ENCODE results near the gene TP53RK. TPM values are rescaled to one million over a fixed set of nuclear protein-coding genes. Genes with fewer than 3 reads are reported as not detected.

Gene TP53RK
- total RNA-seq, 2 experiments from 2014 or later = 18.3 to 18.8 TPM

DNA sequence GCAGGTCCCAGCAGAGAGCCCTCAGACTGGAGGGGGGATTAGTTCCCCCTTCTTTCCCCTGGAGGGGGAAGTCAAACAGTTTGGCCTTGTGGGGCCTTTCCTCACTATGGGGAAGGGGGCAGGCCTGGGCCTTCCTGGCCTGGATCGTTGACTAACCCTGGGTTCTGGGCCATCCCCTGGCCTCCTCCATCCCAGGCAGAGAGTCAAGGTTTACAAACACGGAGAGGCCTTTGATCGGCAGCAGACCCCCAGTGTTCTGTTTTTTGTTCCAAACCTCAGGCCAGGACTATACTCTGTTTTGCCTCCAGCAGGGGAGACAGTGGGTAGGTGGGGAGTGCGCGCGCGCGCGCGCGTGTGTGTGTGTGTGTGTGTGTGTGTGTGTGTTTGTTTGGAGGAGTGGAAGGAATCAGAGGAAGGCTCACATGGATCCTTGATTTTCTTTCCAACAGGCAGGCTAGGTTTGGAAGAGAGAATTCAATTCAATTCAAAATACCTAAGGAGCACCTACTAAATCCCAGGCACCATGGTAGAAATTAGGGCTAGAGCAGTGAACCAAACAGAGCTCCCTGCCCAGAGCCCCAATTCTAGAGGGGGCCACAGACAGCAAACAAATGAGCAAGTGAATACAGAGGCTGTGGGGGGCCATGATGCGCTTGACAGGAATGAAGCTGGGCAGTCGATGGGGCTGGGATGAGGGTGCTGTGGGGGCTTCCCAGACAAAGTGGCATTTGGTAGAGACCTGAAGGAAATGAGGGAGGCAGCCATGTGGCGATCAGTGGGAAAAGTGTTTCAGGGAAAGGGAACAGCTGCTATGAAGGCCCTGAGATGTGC lies 14.8 kb downstream of the TP53RK start:
- Mint-ChIP-seq H3K9me3 (peaks cover 14% of the 10 kb centered on the region), H3K27ac (no peak overlapping the region), H3K36me3 (ENCODE audit: low read depth) (no peaks in the 10 kb centered on the region), H3K27me3 (peaks cover 2% of the 10 kb centered on the region), H3K4me1 (no peaks in the 10 kb centered on the region), H3K4me3 (no peak overlapping the region)
- ChIA-PET CTCF (no interaction called here), POLR2A (no interaction called here)
- no peak for DNase-seq

- ChIA-PET POLR2A (no interaction called here), CTCF (no interaction called here)
- Mint-ChIP-seq H3K4me3 (no peak overlapping the region), H3K4me1 (no peaks in the 10 kb centered on the region), H3K27me3 (peaks cover 2% of the 10 kb centered on the region), H3K36me3 (ENCODE audit: low read depth) (no peaks in the 10 kb centered on the region), H3K27ac (no peak overlapping the region), H3K9me3 (peaks cover 20% of the 10 kb centered on the region)
- DNase-seq = no peak
These were observed 15.6 kb downstream of the TP53RK start for GRCh38 chr20:46673394-46674252.

- peaks cover 20% of the 10 kb centered on the region for H3K9me3 Mint-ChIP-seq
- H3K27ac Mint-ChIP-seq = no peak overlapping the region
- H3K4me1 Mint-ChIP-seq = no peaks in the 10 kb centered on the region
- no peak overlapping the region for H3K4me3 Mint-ChIP-seq
- peaks cover 2% of the 10 kb centered on the region for H3K27me3 Mint-ChIP-seq
- POLR2A ChIA-PET = interaction anchor here (0.5 to 0.6 kb wide), 2 partner anchors 560 to 1500 kb away, joined by 3 read pairs; no protein-coding TSS in a partner anchor
- H3K36me3 Mint-ChIP-seq (ENCODE audit: low read depth) = no peaks in the 10 kb centered on the region
- CTCF ChIA-PET = no interaction called here
- no peak for DNase-seq
These were observed 16.6 kb downstream of the TP53RK start for GRCh38 chr20:46672543-46673148.

DNA sequence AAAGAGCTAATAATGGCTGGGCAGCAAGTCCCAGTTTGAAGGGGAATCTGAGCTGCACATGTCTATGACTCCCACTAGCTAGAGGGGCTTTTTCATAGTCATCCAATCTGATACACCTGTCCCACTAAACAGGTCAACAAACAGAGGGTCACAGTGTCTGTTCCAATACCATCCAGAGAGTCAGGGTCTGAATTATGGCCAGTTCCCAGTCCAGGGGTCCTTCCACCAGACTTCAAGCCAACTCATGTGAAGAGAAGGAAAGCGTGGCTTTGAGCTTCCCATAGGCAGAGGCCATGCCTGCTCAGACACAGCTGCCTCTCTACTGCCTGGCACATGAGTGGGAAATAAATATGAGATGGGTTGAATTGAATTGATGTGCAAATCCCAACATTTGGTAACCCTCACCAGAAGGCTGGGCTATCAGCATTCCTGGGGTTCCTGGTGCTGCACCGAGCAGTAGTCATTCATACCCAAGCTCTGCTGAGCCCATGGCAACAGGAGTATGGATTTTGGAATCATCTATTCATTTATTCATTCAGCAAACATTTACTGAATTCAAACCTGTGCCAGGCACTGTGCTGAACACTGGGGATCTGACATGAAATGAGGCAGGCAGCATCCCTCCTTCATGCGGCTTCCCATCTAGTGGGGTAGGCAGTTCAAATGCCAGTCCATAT lies 17.2 kb downstream of the TP53RK start:
- no peaks in the 10 kb centered on the region for H3K4me1 Mint-ChIP-seq
- H3K27ac Mint-ChIP-seq = no peak overlapping the region
- CTCF ChIA-PET = no interaction called here
- POLR2A ChIA-PET = interaction anchor here (0.6 kb wide), 1 partner anchor 559 kb away, joined by 3 read pairs; no protein-coding TSS in a partner anchor
- peaks cover 20% of the 10 kb centered on the region for H3K9me3 Mint-ChIP-seq
- no peaks in the 10 kb centered on the region for H3K36me3 Mint-ChIP-seq (ENCODE audit: low read depth)
- DNase-seq = no peak
- H3K4me3 Mint-ChIP-seq = no peak overlapping the region
- peaks cover 2% of the 10 kb centered on the region for H3K27me3 Mint-ChIP-seq

DNA sequence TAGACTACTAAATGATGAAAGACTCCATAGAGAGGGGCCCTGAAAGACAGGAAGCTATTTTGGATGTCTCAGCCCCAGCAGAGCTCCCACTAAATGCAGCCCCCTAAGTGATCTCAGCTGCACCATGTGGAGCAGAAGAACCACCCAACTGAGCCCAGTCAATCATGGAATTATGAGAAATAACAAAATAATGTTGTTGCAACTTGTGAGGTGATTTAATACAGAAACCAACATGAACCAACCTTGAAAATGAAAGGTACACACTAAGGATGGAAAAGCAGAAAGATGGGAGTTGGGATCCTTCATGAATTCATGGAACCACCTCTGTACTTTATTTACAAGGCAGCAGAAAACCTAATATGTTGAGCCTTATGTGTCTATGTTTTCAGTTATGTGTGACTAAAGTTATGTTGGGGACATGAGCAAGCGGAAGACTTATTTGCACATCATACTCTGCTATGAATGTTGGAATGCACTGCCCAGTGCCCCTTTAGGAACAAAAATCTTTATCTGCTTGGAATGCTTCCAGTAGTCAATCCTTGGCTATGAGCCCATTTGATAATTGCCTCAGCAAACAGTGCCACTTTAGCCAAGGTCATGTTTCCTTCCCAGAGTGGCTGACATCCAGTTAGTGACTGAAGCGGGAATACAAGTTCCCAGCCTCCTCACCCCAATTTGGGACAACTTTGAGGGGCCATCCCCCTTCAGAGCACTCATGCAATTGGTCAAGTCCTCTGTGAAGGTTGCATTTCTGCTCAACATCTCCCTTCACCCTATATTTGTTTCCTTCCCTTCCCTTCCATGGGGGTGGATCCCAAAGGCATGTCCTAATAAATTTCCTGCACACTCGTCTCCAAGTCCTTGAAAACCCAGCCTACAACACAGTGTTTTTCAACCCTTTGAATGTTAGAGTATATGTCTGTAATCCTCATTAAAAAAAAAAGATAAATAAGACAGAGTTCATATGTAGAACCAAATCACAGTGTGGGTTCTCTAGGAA lies 18.4 kb downstream of the TP53RK start:
- ChIA-PET POLR2A (no interaction called here), CTCF (no interaction called here)
- H3K27ac Mint-ChIP-seq = no peak overlapping the region
- DNase-seq = no peak
- no peaks in the 10 kb centered on the region for H3K4me1 Mint-ChIP-seq
- peaks cover 20% of the 10 kb centered on the region for H3K9me3 Mint-ChIP-seq
- H3K4me3 Mint-ChIP-seq = no peak overlapping the region
- H3K36me3 Mint-ChIP-seq (ENCODE audit: low read depth) = no peaks in the 10 kb centered on the region
- peaks cover 2% of the 10 kb centered on the region for H3K27me3 Mint-ChIP-seq

GRCh38 chr20:46670228-46670584 lies 19.0 kb downstream of the TP53RK start:
- POLR2A ChIA-PET = no interaction called here
- CTCF ChIA-PET = no interaction called here
- no peak for DNase-seq
- Mint-ChIP-seq H3K4me3 (no peak overlapping the region), H3K4me1 (no peaks in the 10 kb centered on the region), H3K27ac (no peak overlapping the region), H3K36me3 (ENCODE audit: low read depth) (no peaks in the 10 kb centered on the region), H3K9me3 (peaks cover 20% of the 10 kb centered on the region), H3K27me3 (peaks cover 2% of the 10 kb centered on the region)

DNA sequence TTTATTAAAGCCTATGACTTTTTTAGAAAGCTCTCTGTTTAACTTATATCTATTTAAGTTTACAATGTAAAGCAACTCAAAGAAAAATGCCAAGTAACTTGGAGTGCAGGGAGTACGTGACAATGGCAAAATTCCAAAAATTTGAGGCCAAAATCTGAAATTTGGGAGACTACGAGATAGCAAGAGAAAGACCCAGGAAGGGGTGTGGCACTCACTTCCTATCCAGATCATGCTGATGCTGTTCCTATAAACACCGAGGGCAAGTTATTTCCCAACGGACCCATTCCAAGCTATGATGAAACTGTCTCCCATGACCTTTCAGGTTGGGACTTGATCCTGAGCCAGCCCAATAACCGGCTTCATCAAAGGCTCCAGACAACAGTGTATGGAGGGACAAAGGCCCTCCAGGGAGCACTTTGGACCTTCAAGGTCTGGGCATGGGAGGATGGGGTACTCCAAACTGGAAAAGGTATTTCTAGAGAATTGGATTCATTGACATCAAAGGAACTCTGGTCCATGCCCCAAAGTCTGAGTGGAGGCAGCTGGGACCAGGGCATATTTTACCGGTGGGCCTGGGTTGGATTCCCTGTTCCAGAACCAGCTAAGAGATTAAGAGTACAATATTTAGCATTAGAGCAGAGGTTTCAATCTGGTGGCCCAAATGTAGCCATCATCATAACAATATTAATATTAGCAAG lies 22.3 kb downstream of the TP53RK start:
- CTCF ChIA-PET = no interaction called here
- DNase-seq = no peak
- Mint-ChIP-seq H3K27me3 (no peaks in the 10 kb centered on the region), H3K4me3 (no peak overlapping the region), H3K36me3 (ENCODE audit: low read depth) (no peaks in the 10 kb centered on the region), H3K27ac (no peak overlapping the region), H3K4me1 (no peaks in the 10 kb centered on the region), H3K9me3 (peaks cover 15% of the 10 kb centered on the region)
- POLR2A ChIA-PET = no interaction called here

DNA sequence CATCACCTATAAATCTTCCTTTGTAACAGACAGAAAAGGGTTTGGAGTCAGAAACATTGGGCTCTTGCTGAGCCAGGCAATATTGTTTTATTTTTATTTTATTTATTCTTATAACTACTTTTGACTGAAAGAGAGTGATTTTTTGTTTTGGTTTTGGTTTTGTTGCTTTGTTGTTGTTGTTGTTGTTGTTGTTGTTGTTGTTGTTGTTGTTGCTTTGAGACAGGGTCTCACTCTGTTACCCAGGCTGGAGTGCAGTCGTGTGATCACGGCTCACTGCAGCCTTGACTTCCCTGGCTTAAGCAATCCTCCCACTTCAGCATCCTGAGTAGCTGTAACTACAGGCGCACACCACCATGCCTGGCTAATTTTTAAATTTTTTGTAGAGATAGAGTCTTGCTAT lies 22.9 kb downstream of the TP53RK start:
- no peaks in the 10 kb centered on the region for H3K4me1 Mint-ChIP-seq
- CTCF ChIA-PET = no interaction called here
- H3K27ac Mint-ChIP-seq = no peak overlapping the region
- H3K36me3 Mint-ChIP-seq (ENCODE audit: low read depth) = no peaks in the 10 kb centered on the region
- no peak overlapping the region for H3K4me3 Mint-ChIP-seq
- POLR2A ChIA-PET = no interaction called here
- no peaks in the 10 kb centered on the region for H3K27me3 Mint-ChIP-seq
- H3K9me3 Mint-ChIP-seq = peaks cover 13% of the 10 kb centered on the region
- no peak for DNase-seq

DNA sequence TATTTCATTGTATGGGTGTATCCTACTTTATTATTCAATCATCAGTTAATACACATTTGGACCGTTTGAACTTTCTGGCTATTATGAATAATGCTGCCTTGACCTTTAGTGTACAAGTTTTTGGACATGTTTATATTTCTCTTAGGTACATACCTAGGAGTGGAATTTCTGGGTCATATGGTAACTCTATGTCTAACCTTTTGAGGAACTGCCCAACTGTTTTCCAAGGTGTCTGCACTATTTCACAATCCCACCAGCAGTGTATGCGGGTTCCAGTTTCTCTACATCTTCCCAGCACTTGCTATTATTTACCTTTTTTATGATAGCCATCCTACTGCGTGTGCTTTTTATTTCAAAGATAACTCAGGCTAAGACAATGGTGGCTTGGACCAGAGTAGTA lies 23.6 kb downstream of the TP53RK start:
- DNase-seq = no peak
- Mint-ChIP-seq H3K36me3 (ENCODE audit: low read depth) (no peaks in the 10 kb centered on the region), H3K27me3 (peaks cover 4% of the 10 kb centered on the region), H3K4me1 (no peaks in the 10 kb centered on the region), H3K9me3 (peaks cover 9% of the 10 kb centered on the region), H3K4me3 (no peak overlapping the region), H3K27ac (no peak overlapping the region)
- ChIA-PET CTCF (no interaction called here), POLR2A (no interaction called here)

DNA sequence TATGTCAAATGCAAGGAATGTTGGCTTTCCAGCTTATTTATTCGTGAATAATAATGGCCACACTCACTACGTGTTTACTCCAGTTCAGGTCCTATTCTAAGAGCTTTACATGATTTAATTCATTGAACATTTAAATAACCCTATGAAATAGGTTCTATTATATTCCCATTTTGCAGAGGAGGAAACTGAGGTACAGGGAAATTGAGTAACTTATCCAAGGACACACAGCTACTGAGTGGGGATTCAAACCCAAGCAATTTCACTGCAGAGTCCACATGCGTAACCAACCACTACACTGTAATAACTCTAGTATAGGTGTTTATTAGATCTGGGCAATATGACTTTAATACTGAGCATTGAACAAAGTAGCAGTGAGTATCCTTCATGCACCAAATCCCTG lies 25.7 kb downstream of the TP53RK start:
- CTCF ChIA-PET = no interaction called here

GRCh38 chr20:46661659-46662058 lies 27.6 kb downstream of the TP53RK start:
- peaks cover 10% of the 10 kb centered on the region for H3K27me3 Mint-ChIP-seq
- no peak overlapping the region for H3K4me3 Mint-ChIP-seq
- no peaks in the 10 kb centered on the region for H3K9me3 Mint-ChIP-seq
- POLR2A ChIA-PET = no interaction called here
- no peak overlapping the region for H3K27ac Mint-ChIP-seq
- no peaks in the 10 kb centered on the region for H3K4me1 Mint-ChIP-seq
- no peak for DNase-seq
- CTCF ChIA-PET = no interaction called here
- no peaks in the 10 kb centered on the region for H3K36me3 Mint-ChIP-seq (ENCODE audit: low read depth)

More for the DNA sequence above, 25.7 kb downstream of the TP53RK start:
- no peaks in the 10 kb centered on the region for H3K9me3 Mint-ChIP-seq
- H3K4me3 Mint-ChIP-seq = no peak overlapping the region
- H3K27ac Mint-ChIP-seq = no peak overlapping the region
- DNase-seq = no peak
- no peaks in the 10 kb centered on the region for H3K36me3 Mint-ChIP-seq (ENCODE audit: low read depth)
- H3K4me1 Mint-ChIP-seq = no peaks in the 10 kb centered on the region
- H3K27me3 Mint-ChIP-seq = peaks cover 10% of the 10 kb centered on the region
- POLR2A ChIA-PET = no interaction called here

- Mint-ChIP-seq H3K9me3 (no peaks in the 10 kb centered on the region), H3K27me3 (peaks cover 10% of the 10 kb centered on the region), H3K4me1 (no peaks in the 10 kb centered on the region), H3K4me3 (no peak overlapping the region), H3K36me3 (ENCODE audit: low read depth) (no peaks in the 10 kb centered on the region), H3K27ac (no peak overlapping the region)
- DNase-seq = no peak
- ChIA-PET CTCF (no interaction called here), POLR2A (no interaction called here)
These were observed 28.8 kb downstream of the TP53RK start for GRCh38 chr20:46660487-46660886.
